H1 (cell line): ENCODE results near the gene SLC22A15. TPM values are rescaled to one million over a fixed set of nuclear protein-coding genes. Genes with fewer than 3 reads are reported as not detected.

ENCODE experiments used
- CTCF ChIA-PET: fragments of 300-600 bp; sonication (Branson Sonifier 250); formaldehyde crosslinking; loops from one replicate; lab custom pipeline; 2021; ENCODE audit not compliant: partially characterized antibody; lab: Charles Lee
- POLR2A ChIA-PET: fragments of 300-600 bp; sonication (Branson Sonifier 250); formaldehyde crosslinking; loops from one replicate; lab custom pipeline; 2021; ENCODE audit warnings: inconsistent platforms; ENCODE audit not compliant: partially characterized antibody; lab: Charles Lee
- DNase-seq, 2 experiments: peaks; one replicate each; pipeline versions ENCODE4 v3.0.0 to v3.0.0-alpha.2; 2010 to 2022; ENCODE audit warnings: low spot score in 2 of 2, low read depth in 1 of 2, mixed read lengths in 1 of 2
- FAIRE-seq: peaks from 2 replicates; lab custom pipeline; 2011; peaks lifted over from hg19 to GRCh38; lab: Jason Lieb, UNC
- H2AFZ ChIP-seq: 2 replicates; pipeline ENCODE4 v1.8.1; 2012; ENCODE audit warnings: low read length, inconsistent platforms
- H2AK5ac ChIP-seq: 2 replicates; pipeline ENCODE4 v1.6.1; 2013; ENCODE audit warnings: low read depth, low read length
- H2BK120ac ChIP-seq: replicated peaks from 2 replicates; pipeline ENCODE3; 2013; ENCODE audit warnings: low read depth, low read length, inconsistent platforms
- H2BK12ac ChIP-seq: 2 replicates; pipeline ENCODE4 v1.6.1; 2013; ENCODE audit warnings: low read depth, low read length
- H2BK15ac ChIP-seq: 2 replicates; pipeline ENCODE4 v1.6.1; 2013; ENCODE audit warnings: low read length
- H2BK20ac ChIP-seq: 2 replicates; pipeline ENCODE4 v1.6.1; 2013; ENCODE audit warnings: low read length
- H2BK5ac ChIP-seq: 2 replicates; pipeline ENCODE4 v1.6.1; 2013; ENCODE audit warnings: low read depth, low read length
- H3K14ac ChIP-seq: 2 replicates; pipeline ENCODE4 v1.6.1; 2013; ENCODE audit warnings: inconsistent platforms; ENCODE audit not compliant: insufficient read length
- H3K18ac ChIP-seq: 2 replicates; pipeline ENCODE4 v1.6.1; 2013; ENCODE audit warnings: low read length; ENCODE audit errors: extremely low read depth
- H3K23ac ChIP-seq: 2 replicates; pipeline ENCODE4 v1.6.1; 2013; ENCODE audit warnings: inconsistent platforms; ENCODE audit not compliant: insufficient read length
- H3K23me2 ChIP-seq: 2 replicates; pipeline ENCODE4 v1.6.1; 2013; ENCODE audit warnings: low read depth, low read length
- H3K27ac ChIP-seq: 2 replicates; pipeline ENCODE4 v1.6.1; 2011; ENCODE audit warnings: low read depth, low read length, inconsistent platforms
- H3K27me3 ChIP-seq, 4 experiments: replicated peaks in 1 of 4; 1 replicate in 1 of 4; 2 replicates in 3 of 4; pipeline versions ENCODE4 v1.6.1 to v1.8.1; 2011 to 2013; ENCODE audit warnings: low read length in 3 of 4, mild to moderate bottlenecking in 3 of 4, inconsistent platforms in 2 of 4, mixed read lengths in 2 of 4, moderate library complexity in 1 of 4; ENCODE audit not compliant: control insufficient read depth in 3 of 4, insufficient read depth in 3 of 4; ENCODE audit errors: extremely low read depth in 1 of 4
- H3K36me3 ChIP-seq, 4 experiments: 2 replicates each; pipeline versions ENCODE4 v1.6.1 to v1.8.1; 2011 to 2013; ENCODE audit warnings: mild to moderate bottlenecking in 4 of 4, low read length in 3 of 4, moderate library complexity in 2 of 4, control low read depth in 1 of 4, inconsistent platforms in 1 of 4; ENCODE audit not compliant: insufficient read depth in 4 of 4, control insufficient read depth in 2 of 4
- H3K4ac ChIP-seq: replicated peaks from 2 replicates; pipeline ENCODE3; 2013; ENCODE audit warnings: low read length, low read depth, mixed read lengths, inconsistent platforms; ENCODE audit not compliant: insufficient read length
- H3K4me1 ChIP-seq, 4 experiments: replicated peaks in 1 of 4; 1 replicate in 1 of 4; 2 replicates in 3 of 4; pipeline versions ENCODE4 v1.6.1 to v1.8.1; 2011 to 2013; ENCODE audit warnings: low read length in 3 of 4, inconsistent platforms in 2 of 4, mixed read lengths in 1 of 4; ENCODE audit not compliant: insufficient read depth in 4 of 4, control insufficient read depth in 3 of 4
- H3K4me2 ChIP-seq, 2 experiments: 2 replicates each; pipeline versions ENCODE4 v1.6.1 to v1.8.1; 2011 to 2013; ENCODE audit warnings: low read depth in 2 of 2, low read length in 2 of 2, control low read depth in 1 of 2, inconsistent platforms in 1 of 2, mild to moderate bottlenecking in 1 of 2; ENCODE audit not compliant: insufficient read depth in 1 of 2
- H3K4me3 ChIP-seq, 4 experiments: fragments of 200-600, 300-600 bp in 1 of 4; sonication (generic), shearing (Covaris generic), sonication (Bioruptor Twin) in 1 of 4; 2 replicates each; pipeline versions ENCODE4 v1.5.1 to v1.8.1; 2011 to 2016; ENCODE audit warnings: low read length in 4 of 4, low read depth in 3 of 4, control low read depth in 2 of 4, inconsistent platforms in 2 of 4, mild to moderate bottlenecking in 2 of 4, mixed read lengths in 1 of 4, moderate library complexity in 1 of 4; ENCODE audit not compliant: insufficient read depth in 2 of 4; ENCODE audit errors: extremely low read depth in 1 of 4
- H3K56ac ChIP-seq: replicated peaks from 2 replicates; pipeline ENCODE3; 2013; ENCODE audit warnings: low read depth, mild to moderate bottlenecking, mixed read lengths, low read length, inconsistent platforms; ENCODE audit not compliant: insufficient read length
- H3K79me1 ChIP-seq: 2 replicates; pipeline ENCODE4 v1.6.1; 2013; ENCODE audit warnings: low read depth, low read length, control low read depth
- H3K79me2 ChIP-seq, 2 experiments: 2 replicates each; pipeline versions ENCODE4 v1.6.1 to v1.8.1; 2012 to 2013; ENCODE audit warnings: low read length in 2 of 2, mild to moderate bottlenecking in 2 of 2, inconsistent platforms in 1 of 2; ENCODE audit not compliant: insufficient read depth in 2 of 2, control insufficient read depth in 1 of 2
- H3K9ac ChIP-seq, 4 experiments: replicated peaks in 1 of 4; 1 replicate in 1 of 4; 2 replicates in 3 of 4; pipeline versions ENCODE4 v1.6.1 to v1.8.1; 2011 to 2013; ENCODE audit warnings: low read depth in 3 of 4, low read length in 3 of 4, control low read depth in 2 of 4, mild to moderate bottlenecking in 2 of 4, moderate library complexity in 2 of 4, inconsistent platforms in 1 of 4; ENCODE audit errors: extremely low read depth in 1 of 4
- H3K9me3 ChIP-seq, 2 experiments: 2 replicates each; pipeline versions ENCODE4 v1.6.1 to v1.8.1; 2012 to 2013; ENCODE audit warnings: mild to moderate bottlenecking in 2 of 2, moderate library complexity in 2 of 2, control low read depth in 1 of 2, inconsistent platforms in 1 of 2, low read depth in 1 of 2, low read length in 1 of 2, mixed read lengths in 1 of 2; ENCODE audit not compliant: insufficient read depth in 2 of 2
- H4K20me1 ChIP-seq, 2 experiments: replicated peaks in 1 of 2; 2 replicates each; pipeline versions ENCODE3 to v1.8.1; 2011 to 2013; ENCODE audit warnings: inconsistent platforms in 2 of 2, low read length in 2 of 2, mild to moderate bottlenecking in 1 of 2; ENCODE audit not compliant: insufficient read depth in 2 of 2, control insufficient read depth in 1 of 2
- H4K5ac ChIP-seq: 2 replicates; pipeline ENCODE4 v1.6.1; 2013; ENCODE audit warnings: low read length, low read depth, mixed read lengths, inconsistent platforms; ENCODE audit not compliant: insufficient read length
- H4K8ac ChIP-seq: 2 replicates; pipeline ENCODE4 v1.8.0; 2013; ENCODE audit warnings: mild to moderate bottlenecking, moderate library complexity, low read length, inconsistent platforms; ENCODE audit not compliant: insufficient read depth; ENCODE audit errors: extremely low read depth
- H4K91ac ChIP-seq: replicated peaks from 2 replicates; pipeline ENCODE3; 2013; ENCODE audit warnings: low read length, mixed read lengths, inconsistent platforms; ENCODE audit not compliant: insufficient read length
- MAFK ChIP-seq: IDR thresholded peaks from 2 replicates; pipeline ENCODE4 v1.6.1; 2012; ENCODE audit warnings: low read depth, mild to moderate bottlenecking, improper control_type of control experiment, low read length
- NANOG ChIP-seq: IDR thresholded peaks from 2 replicates; pipeline ENCODE4 v1.6.1; 2011; ENCODE audit warnings: low read length, low read depth, mild to moderate bottlenecking, inconsistent platforms; ENCODE audit not compliant: insufficient read depth, poor library complexity, severe bottlenecking
- POU5F1 ChIP-seq: IDR thresholded peaks from 2 replicates; pipeline ENCODE4 v1.6.1; 2011; ENCODE audit warnings: low read depth, mild to moderate bottlenecking, low read length, moderate library complexity
- RBBP5 ChIP-seq: IDR thresholded peaks from 2 replicates; pipeline ENCODE4 v1.7.1; 2012; ENCODE audit warnings: low read depth, mild to moderate bottlenecking, inconsistent platforms, low read length, moderate library complexity, borderline replicate concordance
- WGBS, 2 experiments: shearing (Covaris generic) in 1 of 2; methylation state at CpG; one replicate each; pipeline versions ENCODE4 v1.1.6 to v1.1.7; 2013 to 2015; ENCODE audit warnings: low lambda C conversion rate in 2 of 2, mixed read lengths in 2 of 2, inconsistent platforms in 1 of 2, low coverage in 1 of 2, missing lambda C conversion rate in 1 of 2; ENCODE audit not compliant: insufficient replicate concordance in 2 of 2, insufficient coverage in 1 of 2, insufficient read length in 1 of 2; ENCODE audit errors: extremely low coverage in 1 of 2, missing lambda C conversion rate in 1 of 2; 5-methylcytosine and 5-hydroxymethylcytosine counted together
- polyA plus RNA-seq, 7 experiments: library from polyadenylated mRNA; depleted of rRNA in 3 of 7; stranded (reverse) in 5 of 7; unstranded in 2 of 7; fragments of >200 nt in 5 of 7; fragments of 200-250 nt in 2 of 7; gene quantifications; 1 replicate in 5 of 7; 2 replicates in 1 of 7; 4 replicates in 1 of 7; pipeline versions ENCODE4 v1.2.1 to v1.2.3, GENCODE V29; 2011 to 2013; ENCODE audit warnings: missing spikeins in 2 of 7, mixed read lengths in 2 of 7
- total RNA-seq: library from RNA; stranded (reverse); fragmentation: NEBNext Ultra II Directional; extraction: Animal tissue kit (Norgen Biotek cat#: 25700); gene quantifications from 2 replicates; pipeline ENCODE4 v1.2.1, GENCODE V29; 2021

Gene SLC22A15
- total and polyA plus RNA-seq, 2 of the 8 experiments (the other 6 are each of a cell fraction or from before 2014, with no cell fraction given): 3.2 to 3.3 TPM

DNA sequence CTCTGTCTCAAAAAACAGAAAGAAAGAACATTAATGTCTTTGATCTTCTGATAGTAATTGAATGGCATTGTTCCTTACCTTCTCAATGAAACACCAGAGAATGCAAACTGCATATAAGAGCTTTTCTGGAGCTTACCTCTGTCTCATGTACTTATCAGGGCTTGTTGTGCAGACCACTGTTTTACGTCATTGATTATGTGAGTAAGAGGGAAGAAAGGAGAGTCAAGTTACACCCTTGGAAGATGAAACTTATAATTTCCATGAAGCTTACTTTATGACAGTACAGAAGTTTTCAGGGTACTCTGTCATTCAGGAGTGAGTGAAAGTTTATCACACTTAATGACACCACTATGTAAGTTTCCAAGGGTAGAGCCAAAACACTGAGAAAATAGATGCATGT is 85.9 kb downstream of the SLC22A15 start:
- Histone ChIP-seq H4K5ac (no peak overlapping the region), H4K91ac (no peak overlapping the region), H3K79me2 (no peaks in the 10 kb centered on the region), H3K79me1 (no peaks in the 10 kb centered on the region), H3K4me2 (no peak overlapping the region), H2AK5ac (no peak overlapping the region), H2BK20ac (no peak overlapping the region), H3K14ac (no peak overlapping the region), H3K9me3 (no peaks in the 10 kb centered on the region; a peak in 2 of 4 replicates), H3K23me2 (no peaks in the 10 kb centered on the region), H2BK5ac (no peak overlapping the region), H3K36me3 (0 out of 8 replicates have a peak, but pooled peaks cover 0 to 3% (median under 1%) of the 10 kb centered on the region in 4 experiments), H2BK15ac (no peak overlapping the region), H4K8ac (no peak overlapping the region), H3K18ac (no peak overlapping the region), H2BK12ac (no peak overlapping the region), H3K27ac (no peak overlapping the region), H2AFZ (no peak overlapping the region), H3K4me1 (no peaks in the 10 kb centered on the region), H4K20me1 (no peaks in the 10 kb centered on the region), H3K4me3 (no peak overlapping the region), H3K4ac (no peak overlapping the region), H2BK120ac (no peak overlapping the region), H3K56ac (no peak overlapping the region), H3K27me3 (no peaks in the 10 kb centered on the region), H3K23ac (no peak overlapping the region), H3K9ac (no peak overlapping the region)
- POLR2A ChIA-PET: no interaction called here
- CTCF ChIA-PET: interaction anchor here (1.4 kb wide), 2 partner anchors 28 to 253 kb away, joined by 3 to 4 read pairs; no protein-coding TSS in a partner anchor
- DNase-seq: no peak
- WGBS, 2 experiments: 100% methylated on average over 1 of the region's 1 CpG; no CpG with 5 or more reads in 1 of the 2 experiments
- FAIRE-seq: no peak
- TF ChIP-seq MAFK: no peak
- no peak for TF ChIP-seq POU5F1
- no peak for TF ChIP-seq RBBP5
- TF ChIP-seq NANOG: no peak
